ENCODE data around the gene CENPL. TPM values are rescaled to one million over a fixed set of nuclear protein-coding genes. Genes with fewer than 3 reads are reported as not detected.
"Not testable (repeated sequence)": the region's sequence is repeated elsewhere in the genome, so short reads cannot be mapped to it uniquely, and the experiment has no call there.

CENPL gene
- total RNA-seq, 2 donors from 2014 or later, result 36.2 to 38.3 TPM

DNA sequence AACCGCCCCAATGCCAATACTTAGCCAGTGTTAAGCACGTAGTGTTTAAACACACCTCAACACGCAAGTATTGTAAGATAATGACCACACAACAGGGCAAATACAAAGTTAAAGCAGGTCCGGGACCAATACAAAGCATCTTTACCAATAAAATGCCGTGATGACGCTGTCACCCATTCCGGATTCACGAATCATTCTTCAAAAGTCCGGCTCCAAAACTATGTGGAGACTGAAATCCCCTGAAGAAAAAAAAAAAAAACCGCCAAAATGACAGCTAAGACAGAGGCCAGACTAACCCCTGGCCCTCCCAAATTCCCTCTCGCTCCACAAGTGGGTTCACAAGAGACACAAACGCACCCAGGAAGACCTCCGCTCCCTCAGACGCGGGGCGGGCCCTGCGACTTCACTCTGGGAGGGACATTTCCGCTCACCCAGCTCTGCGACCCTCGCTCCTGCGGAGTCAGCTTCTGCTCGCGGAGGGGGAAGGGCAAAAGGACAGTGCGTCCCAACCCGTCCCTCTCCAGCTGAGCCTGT, 835 bp downstream of the CENPL start:
- no peaks in the 10 kb centered on the region for H3K27me3 Mint-ChIP-seq (ENCODE audit: low read depth)
- peaks cover 18 to 26% of the 10 kb centered on the region in 2 donors for H3K36me3 Mint-ChIP-seq (ENCODE audit: insufficient read depth in 2 of 2)
- peaks cover 65% of the 10 kb centered on the region for H3K4me1 Mint-ChIP-seq (ENCODE audit: low read depth)
- no peak for DNase-seq
- peak overlapping the region; percentile 98 for H3K27ac Mint-ChIP-seq
- H3K4me3 Mint-ChIP-seq, result peak overlapping the region; percentile 89 to 95
- H3K9me3 Mint-ChIP-seq, result no peaks in the 10 kb centered on the region
- ATAC-seq (replicated peaks in 1 of 2), result peak; percentile 56 to 63

- H3K36me3 Mint-ChIP-seq (ENCODE audit: insufficient read depth in 2 of 2), result peaks cover 24 to 35% of the 10 kb centered on the region in 2 donors
- peaks cover 54% of the 10 kb centered on the region for H3K4me1 Mint-ChIP-seq (ENCODE audit: low read depth)
- H3K4me3 Mint-ChIP-seq, result peak overlapping the region in 1 of 2 donors; percentile 95
- no peak for ATAC-seq (replicated peaks in 1 of 2)
- H3K27ac Mint-ChIP-seq, result peak overlapping the region; percentile 94
- H3K27me3 Mint-ChIP-seq (ENCODE audit: low read depth), result no peaks in the 10 kb centered on the region
- H3K9me3 Mint-ChIP-seq, result no peaks in the 10 kb centered on the region
- no peak for DNase-seq
Observed at GRCh38 chr1:173821680-173822079, 3.0 kb downstream of the CENPL start.

GRCh38 chr1:173818459-173818858, 6.2 kb downstream of the CENPL start:
- H3K27ac Mint-ChIP-seq, result no peak overlapping the region
- DNase-seq (no peak), ATAC-seq (replicated peaks in 1 of 2) (no peak)
- H3K9me3 Mint-ChIP-seq, result no peaks in the 10 kb centered on the region
- H3K27me3 Mint-ChIP-seq (ENCODE audit: low read depth), result no peaks in the 10 kb centered on the region
- peaks cover 16 to 28% of the 10 kb centered on the region in 2 donors for H3K36me3 Mint-ChIP-seq (ENCODE audit: insufficient read depth in 2 of 2)
- no peak overlapping the region for H3K4me3 Mint-ChIP-seq
- peaks cover 42% of the 10 kb centered on the region for H3K4me1 Mint-ChIP-seq (ENCODE audit: low read depth)

- DNase-seq, H3K27ac Mint-ChIP-seq: not testable (repeated sequence)
Observed at GRCh38 chr1:173813654-173814053, 11.0 kb downstream of the CENPL start.

GRCh38 chr1:173802961-173803360, 21.7 kb downstream of the CENPL start:
- Mint-ChIP-seq H3K9me3 (no peaks in the 10 kb centered on the region), H3K27ac (no peak overlapping the region), H3K36me3 (ENCODE audit: insufficient read depth in 2 of 2) (peaks cover 3 to 29% of the 10 kb centered on the region in 2 donors), H3K4me1 (ENCODE audit: low read depth) (no peaks in the 10 kb centered on the region), H3K27me3 (ENCODE audit: low read depth) (no peaks in the 10 kb centered on the region), H3K4me3 (no peak overlapping the region)
- no peak for DNase-seq
- no peak for ATAC-seq (replicated peaks in 1 of 2)

More at GRCh38 chr1:173813654-173814053, 11.0 kb downstream of the CENPL start:
- not testable (repeated sequence) for ATAC-seq (replicated peaks in 1 of 2); H3K9me3 Mint-ChIP-seq; H3K27me3 Mint-ChIP-seq (ENCODE audit: low read depth); H3K4me3 Mint-ChIP-seq
- Mint-ChIP-seq H3K36me3 (ENCODE audit: insufficient read depth in 2 of 2) (peaks cover 24 to 26% of the 10 kb centered on the region in 2 donors), H3K4me1 (ENCODE audit: low read depth) (peaks cover 20% of the 10 kb centered on the region)

DNA sequence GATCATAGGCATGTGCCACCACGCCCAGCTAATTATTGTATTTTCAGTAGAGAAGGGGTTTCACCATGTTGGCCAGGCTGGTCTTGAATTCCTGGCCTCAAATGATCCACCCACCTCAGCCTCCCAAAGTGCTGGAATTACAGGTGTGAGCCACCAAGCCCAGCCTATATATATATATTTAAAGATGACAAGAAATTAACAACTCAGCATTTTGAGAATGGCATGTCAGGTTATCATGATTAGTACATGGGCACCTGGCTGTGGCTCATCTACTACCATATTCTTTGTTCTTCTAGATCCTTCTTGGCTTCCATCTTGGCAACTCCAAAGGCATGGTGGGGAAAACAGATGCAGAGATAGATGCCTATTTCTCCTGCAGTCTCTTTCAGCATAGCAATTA, 24.7 kb downstream of the CENPL start:
- peaks cover 0 to 19% of the 10 kb centered on the region in 2 donors for H3K36me3 Mint-ChIP-seq (ENCODE audit: insufficient read depth in 2 of 2)
- DNase-seq; H3K9me3 Mint-ChIP-seq; H3K4me3 Mint-ChIP-seq; ATAC-seq (replicated peaks in 1 of 2); H3K27ac Mint-ChIP-seq; H3K4me1 Mint-ChIP-seq (ENCODE audit: low read depth); H3K27me3 Mint-ChIP-seq (ENCODE audit: low read depth): not testable (repeated sequence)

DNA sequence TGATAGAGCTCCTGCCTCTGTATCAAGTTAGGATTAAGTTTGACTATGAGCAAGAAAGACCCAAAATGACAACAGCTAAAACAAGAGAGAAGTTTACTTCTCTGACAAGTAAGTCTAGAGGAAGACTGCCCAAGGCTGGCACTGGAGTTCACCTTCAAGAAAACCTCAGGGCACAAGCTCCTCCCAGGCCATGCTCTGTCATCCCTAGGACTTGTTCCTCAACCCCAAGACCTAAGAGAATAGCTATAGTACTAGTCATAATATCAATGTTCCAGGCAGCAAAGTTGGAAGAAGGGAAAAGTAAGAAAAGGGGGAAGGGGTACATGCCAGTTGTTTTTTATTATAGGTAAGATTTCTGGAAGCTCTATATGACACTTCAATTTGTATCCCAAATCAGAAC, 26.6 kb downstream of the CENPL start:
- ATAC-seq (replicated peaks in 1 of 2) (no peak), DNase-seq (no peak)
- Mint-ChIP-seq H3K27ac (no peak overlapping the region), H3K9me3 (no peaks in the 10 kb centered on the region), H3K4me1 (ENCODE audit: low read depth) (no peaks in the 10 kb centered on the region), H3K36me3 (ENCODE audit: insufficient read depth in 2 of 2) (peaks cover 0 to 11% of the 10 kb centered on the region in 2 donors), H3K27me3 (ENCODE audit: low read depth) (no peaks in the 10 kb centered on the region), H3K4me3 (no peak overlapping the region)

DNA sequence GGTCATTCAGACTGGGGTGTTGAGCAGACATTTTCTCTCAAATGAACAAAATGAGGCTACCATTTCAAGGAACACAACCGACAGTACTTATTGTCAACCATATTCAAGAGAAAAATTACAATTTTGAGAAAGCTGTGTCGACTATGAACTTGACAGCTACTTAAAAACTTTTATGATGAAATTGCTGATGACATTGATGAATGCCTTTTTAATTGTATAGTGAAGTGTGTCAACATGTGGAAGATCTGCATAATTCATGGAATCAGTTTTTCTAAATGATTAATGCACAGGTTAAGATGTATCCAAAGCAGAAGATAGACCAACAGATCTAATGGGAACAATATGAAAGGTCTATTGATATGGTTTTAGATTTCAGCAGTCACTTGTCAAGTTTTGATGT, 34.8 kb downstream of the CENPL start:
- H3K27ac Mint-ChIP-seq, result no peak overlapping the region
- DNase-seq, result no peak
- no peak overlapping the region for H3K4me3 Mint-ChIP-seq
- peaks cover 0 to 10% of the 10 kb centered on the region in 2 donors for H3K36me3 Mint-ChIP-seq (ENCODE audit: insufficient read depth in 2 of 2)
- no peaks in the 10 kb centered on the region for H3K27me3 Mint-ChIP-seq (ENCODE audit: low read depth)
- no peaks in the 10 kb centered on the region for H3K9me3 Mint-ChIP-seq
- ATAC-seq (replicated peaks in 1 of 2), result no peak
- H3K4me1 Mint-ChIP-seq (ENCODE audit: low read depth), result no peaks in the 10 kb centered on the region

- Mint-ChIP-seq H3K4me3 (no peak overlapping the region), H3K27me3 (ENCODE audit: low read depth) (no peaks in the 10 kb centered on the region), H3K4me1 (ENCODE audit: low read depth) (no peaks in the 10 kb centered on the region), H3K36me3 (ENCODE audit: insufficient read depth in 2 of 2) (peaks cover 0 to 8% of the 10 kb centered on the region in 2 donors), H3K9me3 (no peaks in the 10 kb centered on the region), H3K27ac (no peak overlapping the region)
- DNase-seq (no peak), ATAC-seq (replicated peaks in 1 of 2) (no peak)
Observed at GRCh38 chr1:173784997-173785396, 39.7 kb downstream of the CENPL start.

DNA sequence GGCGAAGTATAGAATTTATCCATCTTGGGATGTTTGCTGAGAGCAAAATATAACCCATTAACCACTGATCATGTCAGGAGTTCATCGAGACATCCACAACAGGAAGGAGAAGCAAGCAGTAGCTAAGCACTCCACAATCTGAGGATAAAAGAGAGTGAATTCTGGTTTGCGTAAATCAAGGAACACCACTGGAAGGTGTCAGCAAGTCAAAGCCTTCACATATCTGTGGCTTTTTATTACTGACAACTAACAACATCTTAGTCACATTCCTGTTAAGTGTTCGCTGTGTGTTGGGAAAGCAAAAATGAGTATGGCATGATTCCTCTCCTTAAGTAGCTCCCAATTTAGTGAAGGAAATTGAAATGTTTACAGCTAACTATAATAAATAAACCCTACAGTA, 44.7 kb downstream of the CENPL start:
- H3K4me1 Mint-ChIP-seq (ENCODE audit: low read depth), result no peaks in the 10 kb centered on the region
- H3K9me3 Mint-ChIP-seq, result no peaks in the 10 kb centered on the region
- ATAC-seq (replicated peaks in 1 of 2) (no peak), DNase-seq (no peak)
- no peak overlapping the region for H3K4me3 Mint-ChIP-seq
- H3K27me3 Mint-ChIP-seq (ENCODE audit: low read depth), result no peaks in the 10 kb centered on the region
- H3K27ac Mint-ChIP-seq, result no peak overlapping the region
- peaks cover 9 to 12% of the 10 kb centered on the region in 2 donors for H3K36me3 Mint-ChIP-seq (ENCODE audit: insufficient read depth in 2 of 2)

DNA sequence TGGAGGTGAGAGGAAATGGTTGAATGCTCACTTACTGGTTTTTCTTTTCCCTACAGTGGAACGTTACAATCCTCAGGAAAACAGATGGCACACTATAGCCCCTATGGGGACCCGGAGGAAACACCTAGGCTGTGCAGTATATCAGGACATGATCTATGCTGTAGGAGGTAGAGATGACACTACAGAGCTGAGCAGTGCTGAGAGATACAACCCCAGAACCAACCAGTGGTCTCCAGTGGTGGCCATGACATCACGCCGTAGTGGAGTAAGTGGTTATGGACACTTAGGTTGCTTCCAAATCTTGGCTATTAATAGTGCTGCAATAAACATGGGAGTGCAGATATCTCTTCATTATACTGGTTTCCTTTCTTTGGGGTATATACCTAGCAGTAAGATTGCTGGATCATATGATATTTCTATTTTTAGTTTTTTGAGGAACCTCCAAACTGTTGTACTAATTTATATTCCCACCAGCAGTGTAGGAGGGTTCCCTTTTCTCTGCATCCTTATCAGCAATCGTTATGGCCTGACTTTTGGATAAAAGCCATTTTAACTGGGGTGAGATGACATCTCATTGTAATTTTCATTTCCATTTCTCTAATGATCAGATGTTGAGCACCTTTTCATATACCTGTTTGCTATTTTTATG, 49.0 kb downstream of the CENPL start:
- peak overlapping the region; percentile 37 for H3K27ac Mint-ChIP-seq
- DNase-seq, result no peak
- H3K4me1 Mint-ChIP-seq (ENCODE audit: low read depth), result no peaks in the 10 kb centered on the region
- no peaks in the 10 kb centered on the region for H3K9me3 Mint-ChIP-seq
- H3K27me3 Mint-ChIP-seq (ENCODE audit: low read depth), result no peaks in the 10 kb centered on the region
- peak in 1 of 2 donors; percentile 25 for ATAC-seq (replicated peaks in 1 of 2)
- no peak overlapping the region for H3K4me3 Mint-ChIP-seq
- peaks cover 9 to 12% of the 10 kb centered on the region in 2 donors for H3K36me3 Mint-ChIP-seq (ENCODE audit: insufficient read depth in 2 of 2)

GRCh38 chr1:173771560-173771959, 53.1 kb downstream of the CENPL start:
- ATAC-seq (replicated peaks in 1 of 2), result no peak
- H3K4me1 Mint-ChIP-seq (ENCODE audit: low read depth), result peaks cover 17% of the 10 kb centered on the region
- DNase-seq, result no peak
- H3K36me3 Mint-ChIP-seq (ENCODE audit: insufficient read depth in 2 of 2), result peaks cover 3 to 9% of the 10 kb centered on the region in 2 donors
- H3K9me3 Mint-ChIP-seq, result no peaks in the 10 kb centered on the region
- H3K27me3 Mint-ChIP-seq (ENCODE audit: low read depth), result no peaks in the 10 kb centered on the region
- no peak overlapping the region for H3K4me3 Mint-ChIP-seq
- peak overlapping the region; percentile 52 for H3K27ac Mint-ChIP-seq

GRCh38 chr1:173770330-173770729, 54.4 kb downstream of the CENPL start:
- H3K9me3 Mint-ChIP-seq; H3K36me3 Mint-ChIP-seq (ENCODE audit: insufficient read depth in 2 of 2); H3K27me3 Mint-ChIP-seq (ENCODE audit: low read depth); ATAC-seq (replicated peaks in 1 of 2): not testable (repeated sequence)
- H3K27ac Mint-ChIP-seq, result peak overlapping the region; percentile 94
- H3K4me3 Mint-ChIP-seq, result peak overlapping the region in 1 of 2 donors; percentile 79
- DNase-seq, result peak in 1 of 2 donors; percentile 5
- H3K4me1 Mint-ChIP-seq (ENCODE audit: low read depth), result peaks cover 17% of the 10 kb centered on the region

DNA sequence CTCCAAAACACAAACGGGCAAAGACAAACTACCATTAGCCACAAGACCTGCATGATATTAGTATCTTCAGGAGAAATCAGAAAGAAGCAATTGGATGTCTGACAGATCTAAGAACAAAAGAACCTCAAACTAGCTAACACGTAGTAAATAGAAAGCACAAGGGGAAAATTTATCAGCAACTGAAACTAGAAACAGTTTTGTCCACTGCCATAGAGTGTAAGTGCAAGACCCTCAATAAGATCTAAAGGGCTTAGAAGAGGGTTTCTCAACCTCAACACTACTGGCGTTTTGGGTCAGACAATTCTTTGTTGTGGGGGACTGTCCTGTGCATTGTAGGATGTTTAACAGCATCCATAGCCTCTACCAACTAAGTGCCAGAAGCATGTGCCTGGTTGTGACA, 55.9 kb downstream of the CENPL start:
- H3K27me3 Mint-ChIP-seq (ENCODE audit: low read depth), result no peaks in the 10 kb centered on the region
- no peak for DNase-seq
- peaks cover 17% of the 10 kb centered on the region for H3K4me1 Mint-ChIP-seq (ENCODE audit: low read depth)
- no peak overlapping the region for H3K27ac Mint-ChIP-seq
- no peak overlapping the region for H3K4me3 Mint-ChIP-seq
- no peak for ATAC-seq (replicated peaks in 1 of 2)
- peaks cover 4 to 7% of the 10 kb centered on the region in 2 donors for H3K9me3 Mint-ChIP-seq
- H3K36me3 Mint-ChIP-seq (ENCODE audit: insufficient read depth in 2 of 2), result peaks cover 1 to 13% of the 10 kb centered on the region in 2 donors
